UCSD-AML1 (cell line): Measurements from ENCODE around the gene HPSE2.
"Not testable (repeated sequence)": the region's sequence is repeated elsewhere in the genome, so short reads cannot be mapped to it uniquely, and the experiment has no call there.

ENCODE experiments used
- DNase-seq: peaks from one replicate; lab custom pipeline; 2025; ENCODE audit not compliant: unreplicated experiment; lab: John Stamatoyannopoulos, UW

HPSE2 gene

DNA sequence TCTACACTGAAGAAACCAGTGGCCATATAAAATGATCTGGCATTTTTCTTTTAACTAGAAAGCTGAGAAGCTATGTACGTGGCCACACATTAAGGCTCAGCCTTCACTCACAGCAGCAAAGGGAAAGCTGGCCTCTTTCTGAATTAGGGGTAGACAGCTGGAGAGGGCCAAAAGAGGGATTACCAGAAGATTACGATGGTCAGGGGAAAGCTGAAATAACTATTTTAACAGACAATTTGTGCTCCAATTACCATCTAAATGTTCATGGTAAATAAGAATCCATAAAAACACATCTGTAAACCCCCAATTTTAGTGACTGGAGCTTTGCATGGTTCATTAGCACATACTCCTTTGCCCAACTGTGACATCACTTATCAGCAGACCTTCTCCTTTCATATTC is 314.3 kb downstream of the HPSE2 start:
- DNase-seq: no peak

GRCh38 chr10:98920807-98921206 is 314.8 kb downstream of the HPSE2 start:
- no peak for DNase-seq

DNA sequence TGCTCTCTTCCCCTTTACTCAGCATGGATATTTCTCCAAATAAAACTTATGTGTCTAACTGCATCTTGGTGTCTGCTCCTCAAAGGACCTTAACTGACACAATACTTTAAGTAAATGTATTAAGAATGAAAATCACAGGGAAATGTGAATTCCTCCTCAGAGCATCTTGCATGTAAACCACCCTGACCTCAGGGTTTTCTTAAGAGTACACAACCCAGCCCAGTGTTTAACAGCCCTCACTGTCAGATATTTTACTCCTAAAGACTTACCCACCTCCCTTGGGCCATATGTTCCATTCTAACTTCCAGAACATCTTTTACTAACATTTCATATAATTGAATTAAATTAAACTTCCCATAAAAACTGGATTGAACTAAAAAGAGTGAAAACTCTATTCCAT is 315.3 kb downstream of the HPSE2 start:
- no peak for DNase-seq

- peak; percentile 15 for DNase-seq
Measured at GRCh38 chr10:98919899-98920298, 315.8 kb downstream of the HPSE2 start.

DNA sequence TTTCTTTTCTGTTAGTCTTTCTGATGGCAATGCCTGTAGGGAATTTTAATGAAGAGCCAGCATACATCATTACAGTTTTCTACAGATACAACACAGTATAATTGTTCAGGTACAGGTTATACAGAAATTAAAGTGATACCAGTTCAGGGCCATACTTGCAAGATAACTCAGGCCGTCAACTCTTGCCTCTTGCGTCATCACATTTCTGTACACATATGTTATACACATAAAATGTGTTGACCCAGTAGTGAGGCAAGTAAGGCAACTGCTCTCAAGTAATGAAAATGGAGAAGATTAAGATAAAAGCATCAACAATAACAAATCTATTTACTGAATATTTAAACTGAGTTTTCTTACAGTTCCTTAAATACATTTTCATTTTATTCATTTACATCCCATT is 317.8 kb downstream of the HPSE2 start:
- no peak for DNase-seq

DNA sequence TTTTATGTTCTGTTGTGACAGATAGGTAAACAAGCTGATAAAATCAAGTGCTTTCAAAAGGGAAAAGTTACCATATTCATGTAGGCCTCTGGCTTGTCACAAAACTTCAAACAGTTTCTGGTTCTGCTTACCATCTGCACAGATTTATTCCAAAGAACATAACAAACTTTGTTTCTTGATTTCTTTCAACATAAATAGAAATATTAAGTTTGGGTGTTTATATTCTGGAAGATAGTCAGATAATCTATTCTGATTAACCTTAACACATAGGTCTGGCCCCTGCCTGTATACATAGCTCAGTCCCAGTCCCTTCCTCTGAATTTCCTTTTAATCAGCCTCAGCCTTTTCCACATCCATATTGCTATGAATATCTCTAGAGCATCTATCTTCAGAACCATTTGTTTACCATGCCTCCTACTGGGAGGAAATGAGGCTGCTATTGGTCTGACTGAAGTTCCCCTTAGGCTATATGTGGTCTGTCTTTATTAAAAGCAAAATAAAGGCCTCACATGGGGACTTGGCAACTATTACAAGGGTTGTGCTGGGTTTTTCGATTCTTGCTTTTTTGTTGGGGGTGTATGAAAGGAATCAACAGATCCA is 319.0 kb downstream of the HPSE2 start:
- no peak for DNase-seq

DNA sequence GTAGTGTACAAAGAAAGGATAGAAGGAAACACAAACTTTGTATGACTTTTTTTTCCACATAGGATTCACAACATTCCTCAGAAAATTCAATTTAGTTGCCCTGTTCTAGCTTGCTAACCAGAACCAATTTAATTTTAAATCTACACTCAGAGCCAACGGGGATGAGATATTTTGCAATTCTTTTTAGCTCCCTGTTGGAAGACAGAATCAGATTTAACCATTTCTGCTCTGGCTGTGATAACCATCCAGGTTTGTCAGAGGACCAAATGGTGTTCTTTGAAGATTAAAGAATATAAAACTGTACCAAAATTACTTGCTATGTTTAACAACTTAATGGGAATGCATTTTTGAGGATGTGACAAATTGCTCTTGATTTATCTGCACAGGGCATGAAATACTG is 319.7 kb downstream of the HPSE2 start:
- DNase-seq: no peak

DNA sequence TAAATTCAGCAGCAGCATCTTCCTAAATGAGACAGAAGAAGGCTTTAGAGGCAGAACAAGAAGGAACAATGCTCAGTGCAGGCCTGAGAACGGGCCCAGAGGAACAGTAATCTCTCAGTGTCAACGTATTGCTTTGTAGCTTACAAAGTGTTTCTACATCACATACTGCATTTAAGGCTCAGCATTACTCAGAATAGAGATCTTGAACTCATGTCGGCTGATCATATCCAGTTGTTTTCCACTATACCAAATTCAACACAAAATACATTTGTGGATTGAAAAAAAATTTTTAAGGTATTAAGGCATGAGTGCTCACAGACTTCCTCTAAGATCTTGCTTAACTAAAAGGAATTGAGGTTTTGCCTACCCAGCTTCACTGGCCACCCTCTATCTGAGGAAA is 325.1 kb downstream of the HPSE2 start:
- DNase-seq: no peak

- DNase-seq: peak; percentile 18
Measured at GRCh38 chr10:98910048-98910447, 325.6 kb downstream of the HPSE2 start.

- DNase-seq: no peak
Measured at GRCh38 chr10:98908868-98909267, 326.8 kb downstream of the HPSE2 start.

DNA sequence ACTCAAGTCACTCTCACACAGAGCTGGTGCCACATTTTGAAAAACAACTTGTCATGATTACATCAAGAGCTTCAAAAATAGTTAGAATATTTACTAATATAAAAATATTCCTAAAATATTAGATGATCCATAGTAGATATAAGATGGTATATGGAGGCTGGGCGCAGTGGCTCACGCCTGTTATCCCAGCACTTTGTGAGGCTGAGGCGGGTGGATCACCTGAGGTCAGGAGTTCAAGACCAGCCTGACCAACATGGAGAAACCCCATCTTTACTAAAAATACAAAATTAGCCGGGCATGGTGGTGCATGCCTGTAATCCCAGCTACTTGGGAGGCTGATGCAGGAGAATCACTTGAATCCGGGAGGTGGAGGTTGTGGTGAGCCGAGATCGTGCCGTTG is 327.4 kb downstream of the HPSE2 start:
- DNase-seq: not testable (repeated sequence)

DNA sequence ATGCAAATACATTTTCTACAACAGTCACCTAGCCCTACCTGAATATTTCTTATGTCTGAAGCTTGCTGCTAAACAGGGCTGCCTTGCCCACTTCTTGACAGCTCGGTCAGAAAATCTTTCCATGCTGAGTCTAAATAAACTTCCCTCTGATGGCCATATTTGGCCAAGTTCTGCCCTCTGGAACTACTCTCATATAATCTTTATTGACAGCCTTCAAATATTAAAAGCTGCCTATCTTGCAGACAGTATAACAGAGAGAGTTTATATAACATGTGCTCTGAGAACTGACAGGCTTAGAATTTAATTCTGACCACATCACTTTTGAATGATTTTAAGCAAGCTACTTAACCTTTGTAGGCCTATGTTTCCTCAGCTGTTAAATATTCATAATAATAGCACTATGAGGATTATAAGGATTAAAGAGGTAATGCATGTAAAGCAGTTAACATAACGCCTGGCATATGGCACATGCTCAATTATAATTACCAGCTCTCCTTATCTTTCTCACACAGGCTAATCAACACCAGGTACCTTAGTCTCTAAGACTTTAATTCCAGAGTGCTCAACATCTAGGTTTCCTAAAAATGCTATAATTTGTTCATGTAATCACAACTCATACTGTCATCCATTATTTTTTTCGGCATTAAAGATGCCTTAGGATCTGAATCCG is 334.1 kb downstream of the HPSE2 start:
- no peak for DNase-seq

GRCh38 chr10:98899018-98899417 is 336.6 kb downstream of the HPSE2 start:
- no peak for DNase-seq

DNA sequence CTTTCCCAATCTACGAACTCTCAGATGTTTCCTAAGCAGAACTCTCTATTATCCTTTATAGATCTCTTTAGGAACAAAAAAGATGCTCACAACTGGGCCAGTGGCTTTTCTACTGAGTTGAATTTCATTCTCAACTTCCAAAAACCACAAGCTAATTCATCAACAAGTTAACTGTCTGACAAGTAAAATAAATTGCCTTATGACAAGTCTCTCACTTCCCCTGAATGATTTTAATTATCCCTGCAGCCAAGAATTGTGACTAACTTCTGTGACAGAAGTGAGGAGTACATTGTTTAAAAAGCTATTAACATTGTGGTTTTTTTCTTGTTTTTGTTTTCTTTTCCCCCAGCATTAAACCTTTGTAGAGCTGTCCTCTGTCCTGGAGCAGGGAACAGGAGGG is 343.1 kb downstream of the HPSE2 start:
- DNase-seq: no peak

DNA sequence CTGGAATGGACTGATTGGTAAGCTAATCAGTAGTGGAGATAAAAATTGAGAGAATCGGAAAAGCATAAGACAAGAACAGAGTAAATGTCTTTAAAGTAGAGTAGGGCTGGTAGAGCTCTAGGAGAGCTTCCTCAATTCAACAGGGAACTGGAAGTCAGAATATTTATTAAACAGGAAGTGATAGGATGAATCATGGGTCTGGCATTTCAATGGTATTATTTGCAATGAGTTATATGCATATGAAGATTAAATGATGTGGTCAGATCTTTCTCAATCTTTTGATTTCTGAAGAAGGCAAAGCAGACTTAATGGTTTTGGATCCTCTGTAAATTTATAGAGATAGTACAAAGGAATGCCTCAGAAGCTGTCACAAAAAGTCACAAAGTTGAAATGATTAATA is 349.0 kb downstream of the HPSE2 start:
- DNase-seq: no peak

GRCh38 chr10:98885378-98885777 is 350.3 kb downstream of the HPSE2 start:
- DNase-seq: no peak

DNA sequence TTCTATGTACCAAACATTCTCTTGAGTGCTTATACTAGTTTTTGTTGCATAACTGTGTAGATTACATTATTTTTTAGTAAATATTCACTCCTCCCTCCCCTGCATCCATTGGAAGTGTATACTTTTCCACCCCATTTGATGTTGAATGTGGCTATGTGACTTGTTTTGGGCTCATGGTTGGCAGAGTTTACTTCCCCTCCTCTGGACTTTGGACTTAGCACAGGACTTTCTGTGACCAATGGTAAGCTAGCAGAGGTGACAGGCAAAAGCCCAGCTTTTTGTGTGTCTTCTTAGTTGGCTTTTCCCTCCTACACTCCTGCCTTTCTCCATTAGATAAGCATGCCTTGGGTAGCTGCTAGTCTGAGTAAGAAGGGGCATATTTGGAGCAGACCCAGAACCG is 353.9 kb downstream of the HPSE2 start:
- no peak for DNase-seq

DNA sequence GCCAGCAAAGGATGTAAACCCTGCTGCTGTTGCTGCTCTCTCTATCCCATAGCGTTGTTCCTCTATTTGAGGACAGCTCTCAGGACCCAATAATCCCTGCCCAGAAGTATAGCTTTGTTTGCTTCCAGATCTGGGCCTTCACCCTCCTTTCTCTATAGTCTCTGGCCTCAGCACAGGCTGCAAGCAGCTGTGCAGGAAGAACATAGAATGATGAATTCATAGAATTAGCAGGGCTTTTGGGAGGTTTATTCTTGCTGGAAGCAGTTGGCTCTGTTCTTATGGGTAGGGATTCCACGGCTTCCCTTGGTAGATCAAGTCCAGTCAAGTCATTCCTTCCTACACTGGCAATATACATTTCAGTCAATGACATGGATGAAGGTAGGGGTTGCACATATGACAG is 354.7 kb downstream of the HPSE2 start:
- DNase-seq: no peak

DNA sequence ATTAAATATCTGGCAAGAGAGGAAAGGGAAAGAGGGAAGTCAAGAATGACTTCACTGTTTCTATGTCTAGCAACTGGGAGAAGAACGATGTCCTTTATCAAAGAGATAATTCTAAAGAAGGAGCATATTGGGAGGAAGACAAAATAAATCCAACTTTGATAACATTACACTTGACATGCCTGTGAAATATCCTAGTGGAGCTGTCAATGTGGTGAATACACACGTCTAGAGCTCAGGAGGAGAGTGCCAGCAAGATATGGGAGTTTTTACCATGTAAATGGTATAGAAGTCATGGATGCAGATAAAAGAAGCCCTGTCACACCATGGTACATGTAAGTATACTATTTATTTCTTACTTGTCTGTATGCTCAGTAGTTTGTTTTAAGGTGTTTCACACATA is 356.7 kb downstream of the HPSE2 start:
- no peak for DNase-seq

GRCh38 chr10:98878418-98878817 is 357.2 kb downstream of the HPSE2 start:
- no peak for DNase-seq

DNA sequence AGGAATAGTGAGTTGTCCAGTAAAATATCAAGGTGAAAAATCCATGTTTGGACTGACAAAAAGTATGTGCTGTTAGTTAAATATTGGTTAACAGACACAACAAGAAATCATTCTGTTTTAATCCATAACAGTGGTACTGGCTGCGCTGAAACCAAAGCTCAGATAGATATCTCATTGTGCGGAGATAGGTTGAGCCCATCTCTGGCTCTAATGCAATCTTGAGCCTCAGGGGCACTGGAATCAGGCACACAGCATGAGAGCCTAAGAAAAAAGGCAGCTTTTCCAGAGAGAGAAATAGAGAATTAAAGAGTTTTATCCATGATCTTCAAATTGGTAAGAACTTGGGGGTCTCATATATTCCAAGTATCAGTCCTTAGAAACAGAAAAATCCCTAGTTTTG is 373.7 kb downstream of the HPSE2 start:
- DNase-seq: no peak

DNA sequence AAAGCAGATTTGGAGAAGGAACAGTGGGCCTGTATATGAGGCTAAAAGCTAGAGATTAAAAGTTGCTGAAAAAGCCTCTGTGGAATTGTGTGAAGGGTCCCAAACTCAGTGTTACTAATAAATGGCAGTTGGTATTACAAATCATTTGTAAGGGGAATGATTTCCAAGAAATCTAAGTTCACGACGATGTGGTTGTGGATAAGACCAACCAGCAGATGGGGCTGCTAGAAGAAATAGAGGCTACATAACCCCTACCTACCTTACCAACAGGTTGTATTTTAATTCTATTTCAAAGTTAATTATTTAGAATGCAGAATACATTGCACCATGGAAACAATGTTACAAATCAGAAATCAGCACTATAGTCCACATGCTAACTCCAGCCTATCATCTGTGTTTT is 377.1 kb downstream of the HPSE2 start:
- no peak for DNase-seq
